HG02973 (cell line): Measurements from ENCODE around the gene IKZF1.

Experiments
- ATAC-seq: cut with Tn5 transposase; IDR thresholded peaks from one replicate; pipeline ENCODE4 v1.9.1; 2021; ENCODE audit warnings: moderate library complexity; ENCODE audit not compliant: unreplicated experiment

IKZF1 gene

DNA sequence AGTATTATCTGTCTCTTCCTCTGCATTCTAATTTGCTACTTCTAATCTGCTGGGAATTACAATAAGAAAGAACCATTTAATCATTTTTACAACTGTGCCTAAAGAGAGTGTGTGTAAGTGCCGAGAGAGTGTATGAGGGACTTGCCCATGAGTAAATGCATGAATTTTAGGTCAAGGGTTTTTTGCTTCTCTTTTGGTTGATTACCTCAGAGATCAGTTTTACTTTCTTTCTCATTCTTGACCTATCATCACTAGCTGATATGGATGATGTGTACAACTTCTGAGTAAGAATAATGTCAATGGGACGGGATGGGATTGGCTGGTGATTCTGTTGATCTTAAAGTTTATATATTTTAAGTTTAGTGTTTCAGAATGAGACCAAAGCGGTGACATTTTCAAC lies 47.8 kb downstream of the IKZF1 start:
- ATAC-seq = peak; percentile 78

DNA sequence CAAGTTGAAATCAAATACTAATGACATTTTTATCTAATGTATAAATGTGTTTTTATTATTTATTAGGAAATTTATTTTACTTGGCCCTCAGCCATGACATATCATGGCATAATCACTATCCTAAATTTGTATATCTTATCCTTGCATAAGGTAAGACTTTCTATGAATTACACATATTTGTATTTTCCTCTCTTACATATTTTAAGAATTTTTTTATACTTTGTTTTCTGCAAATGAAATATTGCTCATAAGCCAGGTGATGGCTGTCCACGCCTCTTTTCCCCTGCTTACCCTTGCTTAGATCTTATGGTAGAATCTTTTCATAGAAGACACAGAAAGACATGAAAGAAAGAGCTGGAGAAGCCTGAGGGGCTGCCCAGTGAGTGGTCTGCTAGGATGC lies 48.2 kb downstream of the IKZF1 start:
- no peak for ATAC-seq

DNA sequence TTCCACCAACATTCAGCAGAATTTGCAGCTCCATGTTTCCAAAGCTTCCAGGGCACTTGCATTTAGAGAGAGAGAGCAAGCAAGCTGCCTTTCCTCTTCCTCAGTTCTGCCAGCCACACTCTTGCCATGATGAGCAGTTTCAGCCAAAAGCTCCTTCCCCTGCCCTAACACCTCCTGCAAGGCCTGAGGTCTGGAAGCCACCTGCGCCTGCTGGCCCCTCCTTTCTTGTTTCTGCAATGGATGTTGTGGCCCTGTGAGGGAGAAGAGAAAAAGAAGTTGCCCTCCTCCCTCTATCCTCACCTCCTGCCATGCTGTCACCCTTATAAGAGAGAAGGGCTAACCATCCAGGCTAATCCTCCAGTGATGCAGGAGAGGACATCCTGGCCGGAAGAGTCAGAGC lies 48.7 kb downstream of the IKZF1 start:
- ATAC-seq = no peak

DNA sequence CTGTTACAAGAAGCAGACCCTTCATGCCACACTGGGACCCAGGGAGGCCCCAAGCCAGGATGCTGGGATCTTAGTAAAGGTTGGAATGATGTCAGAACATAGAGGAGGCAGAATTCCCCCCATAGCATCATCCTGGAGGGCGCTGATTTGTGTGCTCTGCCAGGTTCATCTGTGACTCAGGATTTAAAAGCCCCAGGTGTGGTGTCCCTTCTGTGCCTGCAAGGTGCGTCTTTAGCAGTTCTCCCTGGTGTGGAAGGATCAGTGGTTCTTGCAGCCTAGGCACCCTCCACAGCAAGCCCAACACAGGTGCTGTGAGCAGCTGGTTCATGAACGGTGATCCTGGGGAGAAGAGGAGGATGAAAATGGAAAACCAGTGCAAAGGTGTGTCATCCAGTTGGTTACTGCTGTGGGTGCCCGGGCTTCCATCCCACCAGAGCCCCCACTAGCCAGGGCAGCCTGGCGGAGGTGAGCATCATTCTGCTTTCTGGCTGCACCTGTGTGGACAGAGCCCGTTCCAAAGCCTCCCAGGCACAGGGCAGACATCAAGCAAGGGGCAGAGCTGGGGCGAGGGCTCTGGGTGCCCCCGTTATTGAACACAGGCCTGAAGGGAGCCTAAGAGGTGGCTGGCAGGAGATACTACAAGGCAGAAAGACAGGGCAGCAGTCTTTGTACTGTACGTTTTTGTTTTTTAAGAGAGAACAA lies 49.5 kb downstream of the IKZF1 start:
- no peak for ATAC-seq

GRCh38 chr7:50355817-50356178 lies 51.3 kb downstream of the IKZF1 start:
- ATAC-seq = no peak

- no peak for ATAC-seq
Observed at GRCh38 chr7:50356212-50356944, 51.9 kb downstream of the IKZF1 start.

- no peak for ATAC-seq
Observed at GRCh38 chr7:50356945-50357268, 52.4 kb downstream of the IKZF1 start.

GRCh38 chr7:50357426-50357825 lies 52.9 kb downstream of the IKZF1 start:
- ATAC-seq = no peak

DNA sequence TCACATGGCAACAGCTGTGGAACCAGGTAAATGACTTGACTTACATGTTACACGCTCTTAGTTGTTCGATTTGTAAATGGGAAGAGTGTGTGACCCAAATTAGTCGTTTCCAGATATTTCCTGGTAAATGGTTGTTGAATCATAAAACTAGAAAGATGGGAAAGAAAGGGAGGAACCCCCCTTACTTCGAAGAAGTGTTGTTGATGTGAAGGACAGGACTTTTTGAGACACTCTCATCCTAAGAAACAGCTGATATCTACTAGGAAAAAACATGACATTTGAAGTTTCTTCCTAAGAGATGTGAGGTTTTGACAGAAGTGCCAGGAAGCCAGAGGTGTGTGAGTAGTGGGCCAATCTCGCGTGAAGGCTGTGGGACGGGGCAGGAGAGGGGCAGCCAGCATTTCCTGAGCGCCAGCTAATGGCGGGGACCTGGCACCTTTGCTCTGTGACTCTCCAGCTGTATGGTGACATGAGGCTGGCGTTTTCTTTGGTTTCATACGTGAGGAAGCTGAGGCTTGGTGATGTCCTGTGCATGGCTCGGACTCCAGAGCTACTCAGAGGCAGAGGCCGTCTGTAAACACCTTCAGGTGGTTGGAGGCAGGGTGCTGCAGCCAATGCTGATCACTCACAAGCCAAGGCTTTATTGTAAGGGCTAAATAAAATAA lies 53.7 kb downstream of the IKZF1 start:
- no peak for ATAC-seq

DNA sequence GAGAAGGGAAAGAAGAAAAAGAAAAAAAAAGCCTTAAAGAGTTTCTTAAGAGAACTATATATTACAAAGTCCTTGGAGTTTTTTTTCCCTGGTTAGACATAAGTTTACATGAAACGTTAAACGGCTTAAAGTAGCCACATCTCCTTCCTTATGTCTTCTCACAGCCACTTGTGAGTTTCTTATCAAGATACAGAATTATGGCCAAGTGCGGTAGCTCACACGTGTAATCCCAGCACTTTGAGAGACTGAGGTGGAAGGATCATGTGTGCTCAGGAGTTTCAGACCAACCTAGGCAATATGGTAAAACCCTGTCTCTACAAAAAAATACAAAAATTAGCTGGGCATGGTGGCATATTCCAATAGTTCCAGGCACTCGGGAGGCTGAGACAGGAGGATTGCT lies 54.3 kb downstream of the IKZF1 start:
- no peak for ATAC-seq

DNA sequence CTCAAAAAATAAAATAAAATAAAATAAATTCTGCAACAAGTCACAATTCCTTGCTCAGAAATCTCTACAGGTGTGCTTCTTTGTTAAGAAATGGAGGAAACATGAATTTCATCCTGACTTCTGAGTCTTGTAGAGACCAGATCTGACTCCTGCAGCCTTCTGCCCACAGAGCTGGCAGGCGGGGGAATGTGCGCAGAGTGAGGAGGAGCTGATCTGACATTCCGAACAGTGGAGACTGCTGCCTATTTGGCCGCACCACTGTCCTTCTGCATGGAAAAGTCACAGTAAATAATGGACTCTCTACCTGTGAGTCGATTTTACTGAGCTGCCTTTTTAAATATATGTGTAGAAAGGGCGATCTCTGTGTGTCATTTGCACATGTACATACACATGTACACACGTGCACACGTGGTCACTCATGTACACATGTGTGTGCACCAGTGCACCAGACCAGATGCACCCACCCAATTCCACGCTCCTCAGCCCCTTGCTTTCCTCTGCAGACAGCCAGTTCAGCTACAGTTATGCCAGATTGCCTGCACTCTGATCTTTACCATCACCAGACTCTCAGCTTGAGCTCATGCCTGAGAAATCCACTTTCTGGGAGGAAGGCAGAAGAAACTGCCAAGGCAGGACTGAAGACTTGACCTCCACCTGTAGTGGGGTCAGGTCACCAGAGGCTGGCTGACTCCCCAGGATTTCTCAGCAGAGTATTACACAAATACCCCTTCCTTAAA lies 54.9 kb downstream of the IKZF1 start:
- no peak for ATAC-seq

GRCh38 chr7:50359995-50360925 lies 55.7 kb downstream of the IKZF1 start:
- no peak for ATAC-seq

DNA sequence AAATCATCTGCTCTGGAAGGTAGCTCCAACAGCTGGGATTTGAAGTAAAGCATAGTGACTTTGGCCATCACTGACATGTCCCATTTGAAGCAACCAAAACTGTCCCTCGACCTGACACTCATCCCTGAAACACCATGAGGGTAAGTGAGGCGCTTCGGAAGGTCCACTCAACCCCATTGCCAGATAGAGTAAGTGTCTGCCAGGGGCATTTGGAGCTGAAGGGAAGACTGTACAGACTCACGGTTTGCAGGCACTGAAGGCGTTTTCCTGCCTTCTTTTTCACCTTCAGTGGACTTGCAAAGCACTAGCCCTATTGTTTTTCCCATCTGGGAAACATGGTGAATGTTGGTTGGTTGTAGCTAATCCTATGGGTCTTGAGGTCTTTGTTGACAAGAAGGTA lies 57.6 kb downstream of the IKZF1 start:
- no peak for ATAC-seq

- ATAC-seq = no peak
Observed at GRCh38 chr7:50362712-50363282, 58.3 kb downstream of the IKZF1 start.

DNA sequence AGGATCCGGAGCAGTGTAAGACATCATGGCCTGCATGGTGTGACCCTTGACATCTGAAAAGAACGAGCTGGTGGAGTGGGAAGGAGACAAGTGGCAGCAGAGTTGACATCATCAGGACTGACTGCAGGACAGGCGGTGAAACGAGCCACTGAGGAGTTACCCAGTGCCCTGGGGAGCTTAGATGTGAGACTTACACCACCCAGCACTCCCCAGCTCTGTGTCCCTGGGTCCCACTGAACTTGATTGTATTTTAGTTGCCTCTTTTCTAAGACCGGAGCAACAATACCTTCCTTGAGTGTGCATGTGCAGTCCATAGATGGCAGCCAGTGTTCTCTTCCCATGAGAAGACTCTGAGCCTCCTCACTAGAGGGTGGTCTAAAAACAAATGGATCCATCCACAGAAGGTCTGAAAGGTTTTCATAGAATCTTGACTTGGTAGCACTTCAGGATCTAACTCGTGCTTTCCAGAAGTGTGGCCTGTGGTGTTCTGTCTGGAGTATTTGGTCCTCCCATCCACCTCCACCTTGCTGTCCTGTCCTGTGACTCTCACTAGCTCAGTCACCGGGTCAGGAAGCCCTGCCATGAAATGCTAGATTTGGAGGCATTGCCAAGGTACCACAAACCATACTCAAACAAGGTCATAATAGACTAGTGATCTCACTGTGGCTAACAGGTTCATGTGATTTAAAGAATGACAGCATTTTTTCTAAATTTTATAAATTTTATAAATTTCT lies 59.0 kb downstream of the IKZF1 start:
- ATAC-seq = no peak

DNA sequence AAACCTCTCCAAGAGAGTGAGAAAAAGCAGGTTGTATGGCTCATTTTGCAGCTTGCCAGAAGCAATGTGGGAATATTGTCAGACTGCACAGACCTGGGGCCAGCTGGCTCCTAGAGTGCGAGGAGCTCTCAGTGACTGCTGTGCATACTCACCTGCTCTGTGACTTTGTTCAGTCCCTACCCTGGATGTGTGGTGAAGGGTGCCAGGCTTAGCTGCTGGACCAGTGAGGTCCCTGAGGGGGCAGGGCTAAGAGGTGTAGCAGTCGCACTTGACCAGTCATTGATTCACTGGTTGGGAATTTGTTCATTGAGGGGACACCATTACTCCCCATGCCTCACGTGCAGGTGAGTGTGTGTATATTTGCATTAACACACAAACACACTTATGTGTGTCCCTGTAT lies 60.1 kb downstream of the IKZF1 start:
- ATAC-seq = no peak

GRCh38 chr7:50366311-50366710 lies 61.8 kb downstream of the IKZF1 start:
- ATAC-seq = no peak

GRCh38 chr7:50367100-50367499 lies 62.6 kb downstream of the IKZF1 start:
- ATAC-seq = no peak

- no peak for ATAC-seq
Observed at GRCh38 chr7:50367570-50367969, 63.1 kb downstream of the IKZF1 start.

DNA sequence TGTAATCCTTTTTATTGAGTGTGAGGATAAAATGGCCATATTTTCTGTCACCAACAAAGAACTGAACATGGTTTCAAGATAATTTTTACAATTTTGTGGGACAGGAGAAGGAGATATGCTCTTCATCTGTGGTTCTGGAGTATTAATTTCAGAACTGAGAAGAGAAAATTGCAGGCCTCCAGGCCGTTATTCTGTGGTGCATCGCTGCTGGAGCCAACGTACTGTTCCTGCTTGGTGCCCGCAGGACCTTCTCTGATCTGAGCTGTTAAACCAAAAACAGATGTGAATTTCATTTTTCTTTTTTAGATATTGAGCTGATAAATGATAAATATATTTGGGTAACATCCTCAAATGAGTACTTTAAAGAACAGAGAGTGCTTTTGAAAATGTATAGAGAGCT lies 63.9 kb downstream of the IKZF1 start:
- ATAC-seq = no peak
